K562 (cell line): ENCODE measurements around the gene SCT. TPM values are rescaled to one million over a fixed set of nuclear protein-coding genes. Genes with fewer than 3 reads are reported as not detected.

Source experiments
- ATAC-seq: fragments of 200-7000 bp; cut with Tn5 transposase; 3 replicates; pipeline ENCODE4 v1.9.1; 2020; ENCODE audit warnings: moderate library complexity
- BruUV-seq: library from RNA; stranded (reverse); fragments of 400-500 nt; replicated peaks from 2 replicates; lab custom pipeline; 2021; lab: Mats Ljungman, UMichigan
- CTCF ChIA-PET: fragments of 300-600 bp; formaldehyde crosslinking; extraction: SDS; loops from one replicate; lab custom pipeline; 2021; ENCODE audit warnings: low intra/inter-chr PET ratio; lab: Yijun Ruan, JAX
- POLR2A ChIA-PET: fragments of 300-600, 350-650 bp; sonication (Branson Sonifier 250); formaldehyde crosslinking; extraction: SDS; loops from one replicate; lab custom pipeline; 2021; ENCODE audit warnings: antibody characterized with exemption, inconsistent platforms; lab: Yijun Ruan, JAX
- DNase-seq, 4 experiments: peaks; one replicate each; pipeline versions ENCODE4 v3.0.0 to v3.0.0-alpha.2; 2011 to 2018; ENCODE audit warnings: low spot score in 3 of 4, mixed read lengths in 3 of 4; ENCODE audit errors: extremely low read depth in 1 of 4
- FAIRE-seq: peaks from 2 replicates; lab custom pipeline; 2011; peaks lifted over from hg19 to GRCh38; lab: Jason Lieb, UNC
- H2AFZ ChIP-seq: 2 replicates; pipeline ENCODE4 v1.6.0; 2011; ENCODE audit warnings: low read depth, low read length, control low read depth, inconsistent platforms
- H3K27ac ChIP-seq: fragments of 200-600 bp; 3 replicates; pipeline ENCODE4 v1.8.0; 2011; ENCODE audit warnings: low read depth, mild to moderate bottlenecking, control low read depth, inconsistent platforms, low read length, moderate library complexity, mixed read lengths; ENCODE audit errors: extremely low read depth
- H3K27me3 ChIP-seq, 2 experiments: fragments of 300-600 bp in 1 of 2; 2 replicates in 1 of 2; 3 replicates in 1 of 2; pipeline versions ENCODE4 v1.6.0 to v1.8.0; 2011; ENCODE audit warnings: inconsistent platforms in 2 of 2, low read length in 2 of 2, mild to moderate bottlenecking in 1 of 2, mixed read lengths in 1 of 2, moderate library complexity in 1 of 2; ENCODE audit not compliant: control insufficient read depth in 2 of 2, insufficient read depth in 2 of 2
- H3K36me3 ChIP-seq: fragments of 300-600 bp; 3 replicates; pipeline ENCODE4 v1.8.0; 2011; ENCODE audit warnings: mild to moderate bottlenecking, low read length, inconsistent platforms; ENCODE audit not compliant: control insufficient read depth, insufficient read depth
- H3K4me1 ChIP-seq, 2 experiments: fragments of 200-600 bp in 1 of 2; replicated peaks in 1 of 2; 2 replicates in 1 of 2; 3 replicates in 1 of 2; pipeline versions ENCODE4 v1.5.1 to v1.8.0; 2011; ENCODE audit warnings: inconsistent platforms in 2 of 2, low read length in 2 of 2, mild to moderate bottlenecking in 1 of 2, mixed read lengths in 1 of 2, moderate library complexity in 1 of 2; ENCODE audit not compliant: control insufficient read depth in 2 of 2, insufficient read depth in 2 of 2
- H3K4me2 ChIP-seq: 2 replicates; pipeline ENCODE4 v1.6.1; 2011; ENCODE audit warnings: low read length, control low read depth, inconsistent platforms, mixed read lengths; ENCODE audit not compliant: insufficient read depth
- H3K4me3 ChIP-seq: fragments of 200-600 bp; sonication (generic), shearing (Covaris generic); 2 replicates; pipeline ENCODE4 v1.5.1; 2016; ENCODE audit warnings: control low read depth, inconsistent platforms
- H3K79me2 ChIP-seq: fragments of 200-600 bp; 3 replicates; pipeline ENCODE4 v1.8.0; 2011; ENCODE audit warnings: low read length, inconsistent platforms; ENCODE audit not compliant: control insufficient read depth, insufficient read depth
- H3K9ac ChIP-seq, 2 experiments: 2 replicates each; pipeline versions ENCODE4 v1.6.0 to v1.6.1; 2011; ENCODE audit warnings: low read depth in 2 of 2, low read length in 2 of 2, control low read depth in 1 of 2, inconsistent platforms in 1 of 2, mild to moderate bottlenecking in 1 of 2, mixed read lengths in 1 of 2; ENCODE audit not compliant: insufficient read depth in 1 of 2
- H3K9me1 ChIP-seq: one replicate; pipeline ENCODE4 v1.6.0; 2011; ENCODE audit warnings: inconsistent platforms, mild to moderate bottlenecking, low read length, moderate library complexity; ENCODE audit not compliant: control insufficient read depth, insufficient read depth
- H3K9me3 ChIP-seq: replicated peaks from 2 replicates; pipeline ENCODE4 v1.5.1; 2011; ENCODE audit warnings: low read depth, low read length, inconsistent platforms; ENCODE audit not compliant: control insufficient read depth, insufficient read depth
- H4K20me1 ChIP-seq: replicated peaks from 2 replicates; pipeline ENCODE4 v1.6.1; 2011; ENCODE audit warnings: low read length, inconsistent platforms, mixed read lengths; ENCODE audit not compliant: control insufficient read depth, insufficient read depth
- ARID2 ChIP-seq: fragments of 450-650 bp; IDR thresholded peaks from 2 replicates; pipeline ENCODE4 v1.6.1; 2017; ENCODE audit warnings: antibody characterized with exemption, mild to moderate bottlenecking
- CREM ChIP-seq: IDR thresholded peaks from 2 replicates; pipeline ENCODE4 v1.6.1; 2014; ENCODE audit warnings: antibody characterized with exemption, low read depth
- POLR2G ChIP-seq: fragments of 200-400 bp; formaldehyde crosslinking; IDR thresholded peaks from 2 replicates; pipeline ENCODE4 v1.6.1; 2017; ENCODE audit warnings: low read depth, mild to moderate bottlenecking, antibody characterized with exemption, low read length, moderate library complexity
- RAD21 ChIP-seq, 2 experiments: fragments of 250-450 bp in 1 of 2; fragments of 450-650 bp in 1 of 2; sonication (Bioruptor Pico) in 1 of 2; formaldehyde crosslinking in 1 of 2; IDR thresholded peaks in 1 of 2; conservative IDR thresholded peaks in 1 of 2; 2 replicates each; pipeline versions ENCODE4 v1.4.0 to v1.8.0; 2020 to 2022; ENCODE audit warnings: mild to moderate bottlenecking in 2 of 2, moderate library complexity in 1 of 2
- REST ChIP-seq, 2 experiments: fragments of 450-650 bp; formaldehyde crosslinking in 1 of 2; IDR thresholded peaks; 2 replicates each; pipeline versions ENCODE4 v1.4.0 to v1.6.1; 2014 to 2020; ENCODE audit warnings: mild to moderate bottlenecking in 2 of 2, borderline replicate concordance in 1 of 2, low read depth in 1 of 2
- SIRT6 ChIP-seq: IDR thresholded peaks from one replicate; pipeline ENCODE4 v1.6.1; 2012; ENCODE audit warnings: low read depth, mild to moderate bottlenecking, control low read depth, inconsistent platforms, low read length, moderate library complexity
- SMC3 ChIP-seq: conservative IDR thresholded peaks from 2 replicates; pipeline ENCODE4 v1.6.1; 2011; ENCODE audit warnings: low read depth, low read length, improper control_type of control experiment; ENCODE audit not compliant: insufficient read depth
- STAG1 ChIP-seq: sonication (generic); formaldehyde crosslinking; IDR thresholded peaks from 2 replicates; pipeline ENCODE4 v1.5.0; 2020; ENCODE audit warnings: missing genetic modification reagents, borderline replicate concordance
- TFAP4 ChIP-seq: sonication (generic); formaldehyde crosslinking; IDR thresholded peaks from 2 replicates; pipeline ENCODE4 v1.8.0; 2022; ENCODE audit warnings: missing genetic modification reagents, mild to moderate bottlenecking, moderate library complexity, borderline replicate concordance
- ZC3H11A ChIP-seq: IDR thresholded peaks from 2 replicates; pipeline ENCODE4 v1.6.1; 2012; ENCODE audit warnings: low read depth, low read length, improper control_type of control experiment
- ZNF778 ChIP-seq: fragments of 450-650 bp; formaldehyde crosslinking; IDR thresholded peaks from 2 replicates; pipeline ENCODE4 v1.4.0; 2020; ENCODE audit warnings: mild to moderate bottlenecking, moderate library complexity
- WGBS: fragments of 100-300 bp; shearing (Covaris generic); methylation state at CpG from one replicate; pipeline ENCODE4 v1.1.6; 2016; ENCODE audit warnings: low coverage, mixed read lengths; ENCODE audit not compliant: insufficient coverage; ENCODE audit errors: missing lambda C conversion rate; 5-methylcytosine and 5-hydroxymethylcytosine counted together
- in situ Hi-C: fragments of 300-500 bp; cut with MboI; formaldehyde crosslinking; loops from 4 replicates; pipeline ENCODE4 v1.15.0; 2018; ENCODE audit warnings: inconsistent platforms, mixed read lengths
- intact Hi-C: fragments of 100-400 bp; cut with micrococcal nuclease; formaldehyde crosslinking; loops from 2 replicates; pipeline ENCODE4 v1.14.2; 2022
- polyA plus RNA-seq, 8 experiments: library from polyadenylated mRNA; depleted of rRNA in 4 of 8; stranded (reverse) in 5 of 8; unstranded in 3 of 8; fragments of >200 nt; fragmentation: Nextera tagmentation in 2 of 8; fragmentation: Illumina TruSeq in 1 of 8; extraction: Ambion mirVana in 2 of 8; extraction: Trizol in 1 of 8; gene quantifications; 2 replicates each; pipeline versions ENCODE4 v1.2.1 to v1.2.3, GENCODE V29; 2011 to 2014; ENCODE audit warnings: inconsistent platforms in 1 of 8, missing spikeins in 1 of 8
- total RNA-seq, 7 experiments: library from RNA; depleted of rRNA in 6 of 7; stranded (reverse); fragments of >200 nt in 6 of 7; fragmentation: Illumina TruSeq in 2 of 7; extraction: Trizol in 2 of 7; gene quantifications; 2 replicates each; pipeline versions ENCODE4 v1.2.1 to v1.2.3, GENCODE V29; 2011 to 2021; ENCODE audit warnings: low replicate concordance in 1 of 7

Gene SCT
- total and polyA plus RNA-seq, 9 of the 15 experiments (the other 6 are each of a cell fraction or from before 2014, with no cell fraction given): not detected

GRCh38 chr11:662689-663274 lies 35.8 kb upstream of the SCT start:
- FAIRE-seq: no peak
- Histone ChIP-seq H3K4me3 (no peak overlapping the region), H2AFZ (no peak overlapping the region), H3K79me2 (peaks cover 32% of the 10 kb centered on the region), H3K4me1 (peaks cover 16 to 34% of the 10 kb centered on the region in 2 experiments; a peak in 4 of 5 replicates), H3K9me3 (peaks cover 3% of the 10 kb centered on the region; the same call in 1 of the 2 replicates), H4K20me1 (no peaks in the 10 kb centered on the region), H3K27me3 (no peaks in the 10 kb centered on the region), H3K9ac (no peak overlapping the region), H3K36me3 (peaks cover 84% of the 10 kb centered on the region), H3K27ac (no peak overlapping the region), H3K4me2 (no peak overlapping the region), H3K9me1 (no peaks in the 10 kb centered on the region)
- 76% methylated on average over 15 of the region's 15 CpGs for WGBS
- ATAC-seq: peak; percentile 72
- in situ Hi-C loops (no loop called here), intact Hi-C loops (loop anchor here (2.0 kb wide), 1 partner anchor 60 kb away; no protein-coding TSS in a partner anchor)
- no TSS peak for BruUV-seq
- CTCF ChIA-PET: interaction anchor here (2.1 to 2.4 kb wide), 2 partner anchors 61 to 65 kb away, joined by 16 to 22 read pairs; no protein-coding TSS in a partner anchor
- POLR2A ChIA-PET: no interaction called here
- DNase-seq: peak; percentile 53 to 72 (median 67)
- TF ChIP-seq ARID2: peak; percentile 67; the same call in 1 of the 2 replicates
- TF ChIP-seq CREM: peak; percentile 24; the same call in 1 of the 2 replicates
- no peak for TF ChIP-seq ZNF778 (CRISPR knock-in tag)
- TF ChIP-seq STAG1 (CRISPR knock-in tag): peak; percentile 71; the same call in 1 of the 2 replicates
- TF ChIP-seq ZC3H11A: no peak
- peak; percentile 69 for TF ChIP-seq SMC3
- peak; percentile 77 for TF ChIP-seq REST (IDR thresholded peaks at IDR 0.05; ENCODE audit: borderline replicate concordance)
- TF ChIP-seq REST (CRISPR knock-in tag; IDR thresholded peaks at IDR 0.05; ENCODE audit: low read depth): no peak
- TF ChIP-seq RAD21 (CRISPR knock-in tag; conservative IDR thresholded peaks at IDR 0.05 in 1 of 2, IDR thresholded peaks at IDR 0.05 in 1 of 2): peak; percentile 49 to 78
- 0 out of 2 replicates have a peak, but pooled peaks have one; percentile 27 for TF ChIP-seq POLR2G
- peak; percentile 11; the same call in 1 of the 2 replicates for TF ChIP-seq TFAP4
- no peak for TF ChIP-seq SIRT6
